ENCODE results near the gene LMBR1.
"Not testable (repeated sequence)": the region's sequence is repeated elsewhere in the genome, so short reads cannot be mapped to it uniquely, and the experiment has no call there.

Gene LMBR1

DNA sequence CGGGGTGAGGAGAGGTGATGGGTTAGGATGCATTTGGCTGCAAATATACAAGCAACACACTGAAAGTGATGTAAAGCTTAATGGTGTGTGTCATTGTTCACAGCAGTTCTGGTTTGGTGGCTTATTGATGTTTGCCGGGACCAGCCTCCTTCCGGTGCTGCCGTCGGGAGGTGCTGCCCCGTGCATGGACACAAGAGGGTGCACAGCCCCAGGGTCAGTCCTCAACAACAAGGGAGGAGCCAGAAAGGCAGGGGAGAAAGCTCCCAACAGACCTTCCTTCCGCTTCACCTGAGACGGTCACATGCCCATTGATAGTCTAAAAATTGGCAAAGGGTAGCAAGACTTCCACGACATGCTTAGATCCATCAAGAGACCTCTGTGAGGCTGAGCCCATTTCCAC is 242.9 kb downstream of the LMBR1 start:
- peak; percentile 13 for DNase-seq (ENCODE audit: low read depth)
- no peak overlapping the region for H3K4me3 ChIP-seq (ENCODE audit: low read depth, low read length)
- peak; percentile 19 for TF ChIP-seq CTCF (IDR thresholded peaks at IDR 0.05; ENCODE audit: insufficient read depth, low read depth, low read length, missing control alignments)

GRCh38 chr7:156647330-156647729 is 245.7 kb downstream of the LMBR1 start:
- not testable (repeated sequence) for H3K4me3 ChIP-seq (ENCODE audit: low read depth, low read length); DNase-seq (ENCODE audit: low read depth)

- TF ChIP-seq CTCF (IDR thresholded peaks at IDR 0.05; ENCODE audit: insufficient read depth, low read depth, low read length, missing control alignments), result no peak
- no peak for DNase-seq (ENCODE audit: low read depth)
- no peak overlapping the region for H3K4me3 ChIP-seq (ENCODE audit: low read depth, low read length)
Measured at GRCh38 chr7:156642306-156643045, 250.5 kb downstream of the LMBR1 start.

DNA sequence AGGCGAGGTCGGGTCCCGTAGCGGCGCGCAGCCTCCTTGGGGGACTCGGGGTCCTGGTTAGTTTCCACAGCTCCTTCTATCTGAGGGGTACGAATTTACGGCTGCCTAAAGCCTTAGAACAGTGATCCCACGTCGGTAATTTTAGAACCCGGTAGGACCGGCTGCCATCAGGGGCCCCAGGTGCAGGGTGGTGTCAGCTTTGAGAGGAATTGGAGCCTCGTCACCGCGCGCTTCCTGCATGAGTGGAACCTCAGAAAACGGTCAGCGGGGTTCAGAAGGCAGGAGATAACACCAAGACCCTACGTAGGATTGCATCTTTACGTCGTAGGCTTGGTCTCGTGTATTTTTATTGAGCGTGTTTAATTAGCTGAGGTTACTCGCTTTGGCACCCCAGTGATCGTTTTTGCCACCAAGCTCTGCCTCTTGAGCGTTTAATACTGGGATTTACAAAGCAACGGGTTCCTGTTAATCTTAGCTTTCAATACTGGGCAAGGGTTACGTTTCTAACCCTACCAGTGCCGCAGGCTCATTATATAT is 252.0 kb downstream of the LMBR1 start:
- TF ChIP-seq CTCF (IDR thresholded peaks at IDR 0.05; ENCODE audit: insufficient read depth, low read depth, low read length, missing control alignments), result no peak
- DNase-seq (ENCODE audit: low read depth), result peak; percentile 82
- H3K4me3 ChIP-seq (ENCODE audit: low read depth, low read length), result peak overlapping the region; percentile 62

DNA sequence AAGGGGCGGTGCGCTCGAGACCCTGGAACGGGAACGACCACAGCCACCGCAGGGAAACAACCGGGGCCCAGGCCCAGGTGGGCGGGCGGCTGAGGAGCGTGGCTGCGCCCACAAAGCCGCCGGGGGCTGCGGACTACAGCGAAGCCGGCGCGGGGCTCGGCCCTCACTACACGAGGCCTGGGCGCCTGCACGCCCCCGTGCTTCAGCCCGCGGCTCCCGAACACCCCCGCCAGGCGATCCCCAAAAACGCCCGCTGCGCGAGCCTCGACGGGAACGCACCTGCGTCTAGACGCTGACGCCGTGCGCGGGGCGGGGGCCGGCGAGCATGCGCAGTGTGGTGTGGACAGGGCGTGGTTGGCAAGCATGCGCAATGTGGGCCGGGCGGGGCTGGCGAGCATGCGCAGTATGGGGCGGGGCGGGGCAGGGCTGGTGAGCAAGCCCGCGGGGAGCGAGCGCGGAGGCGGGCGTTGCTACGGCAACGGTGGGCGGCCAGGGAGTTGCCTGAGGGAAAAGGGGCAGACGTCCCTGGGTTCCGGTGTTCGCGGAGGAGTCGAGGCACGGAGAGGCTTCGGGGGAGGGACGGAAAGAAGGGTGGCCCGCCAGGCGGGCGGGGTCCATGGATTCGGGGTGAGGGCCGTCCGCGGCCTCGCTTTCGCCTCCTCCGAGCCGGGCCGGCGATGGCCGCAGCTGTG is 252.6 kb downstream of the LMBR1 start, which contains the start of gene RNF32:
Gene RNF32, plus strand, starts transcription at position 518 of the 692 bp plus-strand sequence. CDS start 3,104 bp downstream, outside the sequence.
- peak within 1 kb of the TSS; percentile 78 for H3K4me3 ChIP-seq (ENCODE audit: low read depth, low read length)
- peak; percentile 98 for DNase-seq (ENCODE audit: low read depth)
- TF ChIP-seq CTCF (IDR thresholded peaks at IDR 0.05; ENCODE audit: insufficient read depth, low read depth, low read length, missing control alignments), result no peak

- DNase-seq (ENCODE audit: low read depth), result no peak
- H3K4me3 ChIP-seq (ENCODE audit: low read depth, low read length), result peak overlapping the region; percentile 78
- no peak for TF ChIP-seq CTCF (IDR thresholded peaks at IDR 0.05; ENCODE audit: insufficient read depth, low read depth, low read length, missing control alignments)
Measured at GRCh38 chr7:156639426-156640256, 253.3 kb downstream of the LMBR1 start.

Data from GM12865 (cell line).